Activated CD4-positive, alpha-beta T cell treated with anti-CD3 and anti-CD28 coated beads, Interleukin-2, amount 50 U/mL, for 24 hours (primary cell): Measurements from ENCODE around the gene RBFOX2.

ENCODE experiments used
- DNase-seq, 2 donors: peaks; one replicate each; pipeline ENCODE4 v3.0.0-alpha.2; 2020; ENCODE audit warnings: low read depth in 1 of 2, low spot score in 1 of 2

Gene RBFOX2

DNA sequence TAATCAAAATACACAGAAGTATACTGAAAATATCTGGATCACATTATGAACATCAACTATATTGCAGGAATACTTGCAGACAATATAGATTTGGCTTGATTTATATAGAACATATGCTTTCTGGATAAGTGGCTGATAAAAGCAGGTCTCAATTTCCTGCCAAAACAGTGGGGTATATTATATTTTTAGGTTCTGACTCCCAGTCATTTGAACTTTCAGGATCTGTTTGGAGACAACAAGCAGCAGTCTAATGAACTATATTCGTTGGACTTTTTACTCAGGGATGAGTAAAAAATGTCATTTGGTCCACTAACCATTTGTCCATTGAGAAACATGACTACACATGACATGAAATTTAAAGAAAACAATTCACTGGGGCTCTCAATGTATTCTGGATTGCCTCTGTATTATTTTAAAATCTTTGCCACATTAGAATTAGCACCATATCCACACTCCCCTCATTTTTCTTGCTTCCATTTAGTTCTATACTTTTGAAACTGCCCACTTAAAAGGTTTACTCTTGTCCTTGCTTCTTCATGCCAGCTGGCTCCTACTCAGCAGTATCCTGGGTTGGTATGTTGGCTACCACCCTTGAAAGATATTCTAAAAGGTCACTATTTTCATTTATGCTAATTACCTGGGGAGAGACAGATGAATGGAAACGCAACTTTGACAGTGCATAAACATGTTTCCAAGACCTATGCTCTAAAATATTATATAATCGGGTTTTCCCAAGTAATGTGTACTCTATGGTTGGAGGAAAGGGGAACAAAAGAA lies 157.9 kb downstream of the RBFOX2 start:
- no peak for DNase-seq

DNA sequence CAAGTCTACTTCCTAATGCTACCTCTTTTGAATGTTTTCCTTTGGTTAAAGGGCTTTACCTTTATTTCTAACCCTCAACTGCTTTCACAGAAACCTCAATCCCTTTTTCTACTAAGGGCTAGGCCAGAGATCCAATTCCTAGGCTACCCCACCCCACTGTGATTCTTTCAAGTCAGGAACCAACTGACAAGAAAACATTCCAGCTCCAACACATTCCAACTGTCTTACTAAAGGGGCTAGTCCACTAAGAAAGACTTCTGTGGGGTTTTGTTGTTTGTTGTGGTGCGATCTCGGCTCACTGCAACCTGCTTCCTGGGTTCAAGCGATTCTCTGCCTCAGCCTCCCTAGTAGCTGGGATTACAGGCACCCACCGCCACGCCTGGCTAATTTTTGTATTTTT lies 159.7 kb downstream of the RBFOX2 start:
- no peak for DNase-seq

DNA sequence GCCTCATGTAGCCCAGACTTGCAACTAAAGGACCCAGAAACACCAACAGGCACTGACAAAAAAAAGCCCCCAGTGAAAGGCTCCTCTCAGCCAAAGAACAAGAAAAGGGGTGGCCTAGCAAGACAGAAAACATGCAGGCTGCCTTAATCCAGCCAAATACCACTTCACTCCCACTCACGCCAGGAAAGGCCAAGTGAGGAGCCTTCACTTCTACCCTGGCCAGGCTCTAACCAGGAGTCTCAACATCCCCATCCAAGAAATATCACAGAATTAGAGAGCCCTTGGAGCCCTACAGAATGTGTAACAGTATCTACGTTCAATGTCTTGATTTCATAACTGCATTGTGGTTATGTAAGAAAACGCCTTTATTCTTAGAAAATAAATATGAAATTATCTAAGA lies 162.0 kb downstream of the RBFOX2 start:
- no peak for DNase-seq

DNA sequence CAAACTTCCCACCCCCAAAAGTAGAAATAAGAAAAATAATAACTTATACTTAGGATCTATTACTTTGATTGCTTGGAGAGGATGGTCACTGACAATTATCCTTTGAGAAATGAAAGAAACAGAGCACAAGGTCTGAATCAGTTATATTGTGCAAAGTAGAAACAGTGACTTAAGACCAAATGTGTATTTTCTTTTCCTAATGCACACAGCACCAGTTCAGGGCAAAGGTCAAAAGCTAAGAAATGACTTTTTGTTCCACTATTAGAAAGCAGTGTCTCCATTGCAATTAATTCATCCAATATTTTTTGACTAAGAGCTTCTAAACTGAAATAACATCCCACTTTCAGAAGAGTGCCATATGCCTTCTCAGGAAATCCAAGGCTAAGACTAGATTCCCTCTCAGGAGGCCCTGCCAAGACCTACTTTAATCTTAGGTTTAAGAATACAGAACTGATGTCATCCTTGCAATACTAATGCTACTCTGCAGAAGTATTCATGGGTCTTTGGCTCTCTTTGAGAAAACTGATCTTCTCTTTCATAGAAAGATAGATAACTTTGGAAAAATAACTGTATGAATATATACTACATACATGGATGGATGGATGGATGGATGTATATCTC lies 164.0 kb downstream of the RBFOX2 start:
- DNase-seq: no peak

DNA sequence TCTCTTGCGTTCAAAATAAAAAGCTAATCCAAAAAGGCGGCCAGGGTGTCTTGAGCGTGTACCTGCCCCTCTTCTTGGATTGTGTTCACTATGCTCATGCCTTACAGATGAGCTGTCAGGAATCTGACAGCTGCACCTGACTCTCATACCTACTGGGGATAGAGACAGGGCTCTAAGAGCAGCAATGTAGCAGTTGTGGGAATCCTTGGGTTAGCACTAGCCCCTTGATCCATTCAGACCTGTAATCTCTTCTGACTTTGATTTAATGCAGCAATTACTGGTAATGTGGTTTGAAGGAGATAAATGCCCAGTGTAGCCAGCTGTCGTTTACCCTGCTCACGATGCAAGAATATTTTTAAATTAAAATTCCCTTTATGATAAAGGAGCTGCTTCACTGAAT lies 165.2 kb downstream of the RBFOX2 start:
- no peak for DNase-seq

DNA sequence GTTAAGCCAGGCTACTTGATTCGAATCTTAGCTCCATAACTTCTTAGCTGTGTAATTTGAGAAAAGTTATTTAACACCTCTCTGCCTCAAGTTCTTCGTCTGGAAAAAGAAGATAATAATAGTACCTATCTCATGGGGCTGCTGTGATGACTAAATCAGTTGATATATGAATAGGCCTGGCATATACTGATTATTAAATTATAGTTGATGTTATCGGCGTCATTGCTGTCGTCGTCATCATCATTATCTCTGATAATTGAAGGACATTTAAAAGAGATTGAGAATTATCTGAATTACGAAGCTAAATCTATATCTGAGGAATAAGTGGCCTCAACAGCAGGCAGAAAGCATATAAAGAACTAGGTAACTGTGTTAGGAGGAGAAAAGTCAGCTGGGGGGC lies 165.9 kb downstream of the RBFOX2 start:
- no peak for DNase-seq

DNA sequence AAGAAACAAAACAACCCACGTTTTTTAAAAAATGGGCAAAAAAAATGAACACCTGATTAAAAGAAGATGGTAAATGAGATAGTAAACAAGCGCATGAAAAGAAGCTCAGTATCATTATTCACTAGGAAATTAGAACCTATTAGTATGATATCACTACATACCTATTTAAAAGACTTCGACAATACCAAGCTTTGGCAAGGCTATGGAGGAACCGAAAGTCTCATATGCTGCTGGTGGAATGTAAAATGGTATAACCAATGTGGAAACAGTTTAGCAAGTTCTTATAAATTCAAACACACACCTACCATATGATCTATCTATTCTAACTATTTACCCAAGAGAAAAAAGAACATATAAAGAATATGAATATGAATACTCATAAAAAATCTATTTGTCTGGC lies 167.2 kb downstream of the RBFOX2 start:
- DNase-seq: no peak

DNA sequence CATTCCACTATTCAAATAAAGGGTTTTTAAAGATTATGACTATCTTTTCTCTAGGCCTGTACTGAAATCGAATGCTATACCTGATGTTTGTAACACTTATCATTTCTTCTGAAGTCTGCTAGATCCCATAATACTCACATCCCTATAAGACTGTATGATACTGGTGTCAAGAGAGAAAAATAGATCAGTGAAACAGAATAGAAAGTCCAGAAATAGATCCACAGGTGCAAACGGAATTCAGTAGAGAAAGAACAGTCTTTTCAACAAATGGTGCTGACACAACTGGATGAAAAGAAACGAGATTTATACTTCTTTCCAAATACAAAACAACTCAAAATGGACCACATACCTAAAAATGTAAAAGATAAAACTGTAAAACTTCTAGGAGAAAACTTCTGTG lies 167.8 kb downstream of the RBFOX2 start:
- DNase-seq: no peak

DNA sequence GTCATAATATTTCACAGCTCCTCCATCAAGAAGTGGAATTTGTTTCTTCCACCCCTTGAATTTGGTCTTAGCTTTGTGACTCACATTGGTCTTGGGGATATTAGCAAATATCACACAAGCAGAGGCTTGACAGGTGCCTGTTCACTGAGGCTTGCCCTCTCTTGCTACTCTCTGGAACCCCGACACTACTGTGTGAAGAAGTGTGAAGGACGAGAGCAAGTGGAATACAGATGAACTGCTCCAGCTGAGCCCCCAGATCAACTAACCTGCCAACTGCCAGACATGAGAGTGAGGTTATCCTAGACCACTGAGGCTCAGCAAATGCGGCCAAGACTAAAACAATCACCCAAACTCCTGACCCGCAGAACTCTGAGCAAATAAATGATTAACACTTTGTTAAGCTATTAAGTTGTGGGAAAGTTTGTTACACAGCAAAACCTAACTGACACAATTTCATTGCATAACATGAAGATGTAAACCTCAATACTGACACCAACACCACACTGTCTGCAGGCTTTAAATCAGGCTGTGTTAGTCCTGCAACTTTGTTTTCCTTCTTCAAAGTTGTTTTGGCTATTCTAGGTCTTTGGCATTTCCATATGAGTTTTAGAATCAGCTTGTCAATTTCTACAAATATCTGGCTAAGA lies 168.4 kb downstream of the RBFOX2 start:
- no peak for DNase-seq

DNA sequence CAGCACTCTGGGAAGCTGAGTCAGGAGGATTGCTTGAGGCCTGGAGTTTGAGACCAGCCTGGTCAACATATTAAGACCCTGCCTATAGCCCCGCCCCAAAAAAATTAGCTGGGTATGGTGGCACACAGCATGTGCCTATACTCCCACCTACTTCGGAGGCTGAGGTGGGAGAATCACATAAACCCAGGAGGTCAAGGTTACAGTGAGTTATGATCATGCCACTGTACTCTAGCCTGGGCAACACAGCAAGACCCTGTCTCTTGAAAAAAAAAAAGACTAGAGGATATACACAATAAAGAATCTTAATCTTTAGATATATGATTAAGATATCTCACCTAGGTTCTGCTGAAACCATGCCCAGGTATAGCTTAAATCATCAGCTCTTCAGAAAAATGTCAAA lies 174.3 kb downstream of the RBFOX2 start:
- no peak for DNase-seq

DNA sequence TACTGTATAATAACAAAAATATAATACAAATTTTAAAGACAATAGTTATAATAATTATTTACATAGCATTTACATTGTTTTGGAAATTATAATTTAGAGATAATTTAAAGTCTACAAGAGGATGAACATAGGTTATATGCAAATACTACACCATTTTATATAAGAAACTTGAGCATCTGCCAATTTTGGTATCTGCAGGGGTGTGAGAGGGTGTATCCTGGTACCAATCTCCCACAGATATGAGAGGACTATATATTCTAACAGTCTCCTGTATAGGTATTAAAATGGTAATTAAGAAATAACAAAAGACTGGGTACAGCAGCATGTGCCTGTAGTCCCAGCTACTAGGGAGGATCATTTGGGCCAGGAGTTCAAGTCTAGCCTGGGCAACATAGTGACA lies 176.5 kb downstream of the RBFOX2 start:
- DNase-seq: no peak

DNA sequence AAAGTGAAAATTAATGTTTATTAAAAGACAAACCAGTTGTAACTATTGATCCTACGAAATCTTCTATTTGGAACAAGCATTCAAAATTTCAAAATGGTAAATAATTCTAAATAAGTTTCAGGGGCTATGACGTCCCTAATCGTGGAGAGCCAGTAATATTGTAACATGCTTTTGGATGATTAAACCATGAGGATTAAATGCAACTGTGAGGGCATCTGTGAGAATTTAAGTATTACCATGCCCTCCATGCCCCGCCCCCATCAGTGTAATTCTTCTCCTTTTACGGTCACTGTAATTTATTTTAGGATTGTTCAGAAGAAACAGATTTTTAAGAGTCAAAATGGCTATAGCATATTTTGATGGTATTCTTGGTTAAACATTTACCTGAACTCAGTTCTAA lies 177.8 kb downstream of the RBFOX2 start:
- no peak for DNase-seq

DNA sequence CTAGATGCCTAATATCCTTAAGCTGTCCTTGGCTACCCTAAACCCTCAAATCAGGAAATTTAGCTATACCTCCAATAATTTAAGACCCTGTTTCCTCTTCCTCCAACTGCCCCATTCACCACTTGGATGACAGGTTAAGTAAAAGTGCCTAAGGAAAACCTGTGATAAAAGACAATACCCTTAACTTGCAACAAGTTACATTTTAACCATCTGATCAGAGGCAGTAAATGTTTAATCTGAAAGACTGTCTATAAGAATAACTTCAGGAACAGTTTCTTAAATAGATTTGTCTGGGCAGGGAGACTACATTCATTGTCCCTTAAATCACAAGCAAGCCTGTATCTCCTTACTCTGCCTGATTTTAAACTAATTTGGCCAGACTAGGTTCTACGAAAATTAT lies 181.8 kb downstream of the RBFOX2 start:
- no peak for DNase-seq

DNA sequence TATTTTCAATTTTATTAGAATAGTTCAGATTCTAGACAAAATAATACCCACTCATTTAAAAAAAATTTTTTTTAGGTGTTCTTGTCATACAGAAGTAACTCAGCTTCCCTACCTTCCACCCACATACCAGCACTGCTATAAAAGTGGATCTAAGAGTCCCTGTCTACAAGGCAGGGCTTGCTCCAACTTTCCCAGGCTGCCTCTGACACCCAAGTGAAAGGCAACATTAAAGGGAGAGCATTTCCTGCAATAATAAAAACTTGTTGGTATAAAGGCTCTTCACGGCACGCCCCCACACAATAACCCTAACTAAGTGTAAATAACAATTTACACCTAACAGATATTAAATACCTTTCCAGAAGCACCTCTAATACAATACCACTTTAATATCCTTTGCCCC lies 183.7 kb downstream of the RBFOX2 start:
- DNase-seq: no peak

DNA sequence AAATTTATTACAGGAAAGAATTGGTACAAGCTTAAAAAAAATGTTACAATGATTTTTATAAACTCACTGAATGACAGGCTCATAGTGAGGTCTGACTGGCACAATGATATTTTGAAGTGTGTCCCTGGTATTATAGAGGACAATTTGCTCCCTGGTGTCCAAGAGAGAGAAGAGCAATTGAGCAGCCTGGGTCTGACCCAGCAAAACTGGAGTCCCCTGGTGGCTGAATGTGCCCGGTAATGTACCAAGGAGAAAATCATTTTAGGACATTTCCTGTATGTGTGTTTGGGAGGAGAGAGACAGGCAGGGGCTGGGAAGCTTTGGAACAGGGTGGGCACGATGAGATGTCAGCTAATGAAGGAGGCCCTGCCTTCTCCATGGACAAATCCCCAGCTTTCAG lies 185.7 kb downstream of the RBFOX2 start:
- DNase-seq: no peak

DNA sequence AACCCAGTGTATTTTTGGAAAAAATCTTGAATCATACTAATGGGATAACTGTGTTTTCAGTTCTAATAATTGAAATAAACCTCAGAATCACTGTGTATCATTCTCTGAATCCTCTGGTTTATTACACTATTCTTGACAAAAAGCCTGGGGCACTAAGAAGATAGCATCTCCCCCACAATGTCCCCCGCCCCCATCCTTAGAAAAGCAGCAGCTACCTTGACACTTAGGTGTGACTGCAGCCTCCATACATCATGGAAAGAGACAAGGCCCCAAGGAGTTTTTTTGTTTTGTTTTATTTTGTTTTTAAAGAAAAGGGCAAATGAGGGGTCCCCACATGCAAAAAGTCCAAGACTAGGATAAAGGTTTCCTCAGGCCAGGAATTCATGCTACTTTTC lies 186.1 kb downstream of the RBFOX2 start:
- no peak for DNase-seq

DNA sequence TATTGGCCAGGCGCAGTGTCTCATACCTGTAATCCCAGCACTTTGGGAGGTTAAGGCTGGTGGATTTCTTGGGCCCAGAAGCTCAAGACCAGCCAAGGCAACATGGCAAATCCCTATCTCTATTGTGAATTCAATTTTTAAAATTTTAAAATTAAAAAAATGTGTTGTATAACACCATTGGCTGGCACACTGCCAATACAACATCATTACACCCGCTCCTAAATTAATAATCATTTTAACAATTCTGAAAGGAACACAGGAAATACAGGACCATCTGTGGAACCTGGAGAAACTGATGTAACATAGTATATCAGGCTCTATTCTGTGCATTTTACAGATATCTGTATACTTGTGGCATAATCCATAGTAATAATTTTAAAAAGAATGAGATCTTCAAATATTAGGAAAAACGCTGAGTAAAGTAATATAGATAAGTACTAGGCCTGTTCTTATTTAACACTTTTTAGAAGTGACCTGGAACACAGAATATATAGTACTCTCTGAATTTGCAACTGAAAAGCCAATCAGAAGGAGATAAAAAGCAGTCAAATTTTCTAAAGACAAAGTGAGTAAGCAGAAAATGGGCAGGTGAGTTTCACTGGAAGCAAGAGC lies 186.6 kb downstream of the RBFOX2 start:
- no peak for DNase-seq

DNA sequence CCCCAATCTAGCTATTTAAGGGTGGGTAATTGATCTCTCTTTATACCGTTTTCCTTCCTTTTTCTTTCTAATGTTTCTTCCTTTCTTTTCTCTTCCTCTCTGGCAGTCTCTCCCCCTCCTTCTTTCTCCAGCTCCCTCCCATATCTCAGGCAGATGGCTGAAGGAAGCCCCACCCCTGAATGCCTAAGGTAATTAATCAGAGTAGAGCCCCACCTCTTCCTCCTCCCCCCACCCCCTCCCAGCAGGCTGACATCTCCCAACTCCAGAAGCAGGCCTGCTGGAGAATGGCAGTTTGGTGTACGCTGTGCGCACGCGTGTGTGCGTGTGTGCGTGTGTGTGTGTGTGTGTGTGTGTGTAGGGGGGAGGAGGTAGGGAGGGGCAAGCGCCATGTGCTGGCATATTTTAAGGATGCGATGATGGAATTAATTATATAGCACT lies 188.3 kb downstream of the RBFOX2 start:
- no peak for DNase-seq

DNA sequence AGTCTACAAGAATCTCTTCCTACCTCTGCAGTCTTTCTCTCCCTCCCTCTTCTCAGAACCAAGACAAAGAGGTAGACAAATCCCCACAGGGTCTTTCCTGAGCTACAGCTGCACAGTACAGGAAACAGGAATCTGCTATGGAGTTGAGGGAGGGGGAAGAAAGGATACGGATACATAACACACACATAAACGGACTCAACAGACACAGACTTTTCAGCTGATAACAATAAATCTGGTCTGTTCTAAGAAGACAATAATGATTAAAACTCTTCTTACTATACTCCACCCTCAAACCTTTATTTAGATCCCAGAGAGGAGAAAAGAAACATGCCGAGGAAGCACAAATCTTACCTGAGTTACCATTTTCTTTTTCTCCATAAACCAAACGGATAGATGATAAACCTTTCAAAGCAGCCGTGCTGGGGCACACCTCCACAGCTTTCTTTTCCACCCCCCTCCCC lies 188.8 kb downstream of the RBFOX2 start:
- no peak for DNase-seq

DNA sequence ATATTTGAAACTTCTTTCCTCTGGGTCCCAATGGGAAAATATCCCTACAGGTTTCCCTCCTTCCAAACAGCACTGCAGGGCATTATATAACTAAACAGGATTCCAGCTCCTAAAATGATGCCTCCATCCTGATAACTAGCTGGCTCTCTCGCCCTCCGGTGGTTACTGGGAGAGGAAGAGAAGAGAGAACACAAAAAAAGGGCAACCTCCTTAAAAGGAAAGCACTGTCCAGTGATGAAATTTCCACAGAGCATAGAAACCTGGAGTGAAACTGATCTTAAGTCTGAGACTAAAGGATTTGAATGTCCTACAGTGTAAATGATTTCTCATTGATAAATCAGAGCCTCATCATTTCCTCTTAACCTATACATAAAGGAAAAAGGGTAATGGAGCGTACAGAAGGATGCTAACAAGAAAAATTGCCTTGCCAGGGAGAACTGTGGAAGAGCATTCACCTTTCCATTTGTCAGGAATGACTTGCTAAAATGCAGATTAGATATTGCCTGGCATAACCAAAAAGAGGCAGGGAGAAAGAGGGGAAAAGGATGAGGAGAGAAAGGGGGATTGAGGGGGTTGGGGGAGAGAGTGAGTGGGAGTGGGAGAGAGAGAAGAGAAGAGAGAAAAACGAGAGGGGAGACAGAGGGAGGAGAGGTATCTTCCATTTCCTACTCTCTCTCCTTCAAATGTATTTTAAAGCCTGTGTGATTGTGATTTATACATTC lies 189.6 kb downstream of the RBFOX2 start:
- no peak for DNase-seq

DNA sequence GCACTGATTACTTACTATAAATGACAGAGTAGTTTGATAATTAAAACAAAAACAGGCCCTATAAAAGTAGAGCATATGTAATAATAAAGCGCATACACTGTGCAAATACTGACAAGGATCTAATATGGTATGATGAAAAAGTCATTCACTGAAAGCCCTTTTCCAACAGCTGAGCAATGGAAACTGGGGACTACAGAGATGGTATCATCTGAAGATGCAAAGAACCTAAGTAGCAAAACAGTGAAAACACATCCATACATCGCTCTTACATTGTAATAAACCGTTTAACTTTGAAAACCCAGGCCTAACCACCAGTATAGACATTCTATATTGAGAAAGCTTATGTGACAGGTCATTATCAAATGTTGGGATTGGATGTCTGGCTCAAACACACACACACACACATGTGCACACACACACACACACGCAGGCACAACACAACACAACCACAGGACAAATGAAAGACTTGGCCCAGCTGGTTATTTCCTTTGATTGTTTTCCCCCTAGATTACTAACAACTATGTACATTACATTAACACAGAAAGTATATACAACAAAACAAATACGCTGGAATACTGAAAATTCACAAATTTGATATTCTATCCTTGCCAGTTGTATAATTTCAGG lies 191.4 kb downstream of the RBFOX2 start:
- no peak for DNase-seq
